HG03066 (cell line): ENCODE results near the gene RAF1.

ENCODE experiments used
- ATAC-seq: cut with Tn5 transposase; IDR thresholded peaks from one replicate; pipeline ENCODE4 v1.9.1; 2021; ENCODE audit warnings: low read depth; ENCODE audit not compliant: unreplicated experiment

Gene RAF1

DNA sequence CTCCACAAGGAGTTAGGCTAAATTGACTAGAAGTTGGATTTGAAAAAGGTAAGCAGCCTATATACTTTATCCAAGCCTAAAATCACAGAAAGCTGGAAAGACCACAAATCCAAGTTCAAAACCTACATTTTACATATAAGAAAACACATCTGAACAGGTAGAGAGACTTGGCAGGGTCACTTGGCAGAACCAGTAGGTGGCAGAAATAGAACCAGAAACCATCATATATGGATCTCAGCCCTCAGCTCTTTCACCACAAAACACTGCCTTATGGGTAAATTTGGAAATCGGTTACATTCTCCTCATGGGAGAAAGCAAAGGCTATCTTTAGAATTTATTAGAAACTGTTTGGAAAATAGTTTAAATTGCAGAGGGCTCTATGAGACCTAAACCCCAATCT lies 62.8 kb downstream of the RAF1 start:
- ATAC-seq: no peak

DNA sequence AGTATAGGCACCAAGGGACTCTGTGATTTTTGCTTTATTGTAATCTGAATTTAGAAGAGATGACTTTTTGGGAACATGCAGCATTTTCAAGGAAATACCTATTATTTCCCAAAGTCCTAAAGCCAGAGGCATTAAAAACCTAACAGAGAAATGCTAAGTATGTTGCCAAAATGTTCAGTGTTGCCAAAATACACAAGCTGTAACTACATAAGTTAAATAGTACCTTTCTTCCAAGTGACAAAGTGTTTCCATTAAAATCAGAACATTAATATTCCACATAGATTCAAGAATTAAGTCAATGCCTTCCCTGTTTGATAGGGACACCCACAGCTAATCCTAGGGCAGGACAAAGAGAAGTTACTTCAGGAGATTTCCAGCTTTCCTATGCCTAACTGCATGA lies 65.0 kb downstream of the RAF1 start:
- no peak for ATAC-seq

DNA sequence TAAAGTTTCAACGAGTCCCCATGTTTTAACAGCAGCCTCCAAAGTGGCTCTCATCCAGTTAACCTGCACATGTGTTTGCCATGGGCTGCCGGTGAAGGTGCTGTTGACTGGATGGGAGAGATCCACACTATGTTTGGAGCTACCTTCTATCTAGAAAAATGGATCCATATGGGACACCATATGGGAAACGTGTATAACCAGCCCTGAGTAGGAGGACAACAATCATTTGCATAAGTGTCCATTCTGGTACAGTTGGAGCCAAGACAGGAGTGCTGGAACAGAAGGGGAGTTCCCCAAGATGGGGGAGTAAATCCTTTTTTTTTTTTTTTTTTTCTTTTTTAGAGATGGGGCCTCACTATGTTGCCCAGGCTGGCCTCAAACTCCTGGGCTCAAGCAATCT lies 70.4 kb downstream of the RAF1 start:
- ATAC-seq: no peak

DNA sequence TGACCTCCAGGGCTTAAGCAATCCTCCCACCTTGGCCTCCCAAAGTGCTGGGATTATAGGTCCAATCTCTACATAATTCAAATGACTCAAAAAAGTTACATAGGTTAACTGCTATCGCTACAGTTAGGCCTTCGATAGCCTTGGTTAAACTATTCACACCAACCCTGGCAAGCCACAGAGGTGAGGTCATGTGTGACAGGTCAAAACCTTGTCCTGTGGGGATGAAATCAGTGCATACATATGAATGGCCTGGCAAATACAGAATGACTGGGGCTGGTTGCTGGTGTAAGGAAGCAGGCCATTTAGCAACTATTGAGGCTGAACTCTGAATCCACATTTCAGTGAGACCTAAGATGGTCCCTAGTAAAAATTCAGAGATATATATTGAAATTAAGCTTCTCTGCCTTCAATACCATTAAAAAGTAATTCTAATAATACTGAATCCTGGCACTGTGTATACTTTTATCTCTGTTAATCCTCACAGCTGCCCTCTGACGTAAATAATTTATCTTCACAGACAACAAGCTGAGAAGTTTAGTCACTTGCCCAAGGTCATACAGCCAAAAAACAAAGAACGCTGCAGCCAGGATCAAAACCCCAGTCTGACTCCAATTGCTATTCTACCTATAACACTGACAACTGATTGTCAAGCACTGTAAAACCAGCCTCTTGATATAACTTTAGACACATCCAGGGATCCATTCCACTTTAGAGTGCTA lies 71.8 kb downstream of the RAF1 start:
- ATAC-seq: no peak

DNA sequence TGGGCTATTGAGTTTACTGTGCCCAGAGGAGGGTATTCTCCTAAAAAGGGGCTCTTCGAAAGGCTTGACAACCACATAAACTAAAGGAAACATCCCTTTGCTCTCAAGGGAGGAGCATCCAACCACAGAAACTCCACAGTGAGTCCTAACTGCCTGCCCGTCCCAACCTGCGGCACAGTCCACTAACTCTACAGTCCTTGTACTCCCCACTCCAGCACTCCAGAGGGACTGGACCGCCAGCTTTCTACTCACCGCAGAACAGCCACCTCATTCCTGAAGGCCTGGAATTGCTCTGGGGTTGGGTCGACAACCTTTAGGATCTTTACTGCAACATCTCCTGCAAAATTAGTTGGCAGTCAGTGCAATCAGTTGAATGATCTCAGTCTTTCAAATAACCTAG lies 72.5 kb downstream of the RAF1 start:
- ATAC-seq: no peak

DNA sequence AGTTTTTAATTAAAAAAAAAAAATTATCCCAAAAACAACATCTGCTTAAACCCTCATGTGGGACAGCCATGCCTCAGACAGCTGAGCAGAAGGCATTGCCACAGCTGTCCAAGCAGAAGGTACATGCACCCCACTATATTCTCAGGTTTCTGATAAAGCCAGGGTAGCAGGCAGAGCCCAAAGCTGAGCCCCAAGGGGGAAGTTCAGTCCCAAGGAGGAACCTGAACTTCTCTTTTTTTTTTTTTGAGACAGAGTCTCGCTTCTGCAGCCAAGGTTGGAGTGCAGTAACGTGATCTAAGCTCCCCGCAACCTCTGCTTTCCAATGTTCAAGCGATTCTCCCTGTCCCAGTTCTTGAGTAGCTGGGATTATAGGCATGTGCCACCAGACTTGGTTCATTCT lies 73.8 kb downstream of the RAF1 start:
- no peak for ATAC-seq

DNA sequence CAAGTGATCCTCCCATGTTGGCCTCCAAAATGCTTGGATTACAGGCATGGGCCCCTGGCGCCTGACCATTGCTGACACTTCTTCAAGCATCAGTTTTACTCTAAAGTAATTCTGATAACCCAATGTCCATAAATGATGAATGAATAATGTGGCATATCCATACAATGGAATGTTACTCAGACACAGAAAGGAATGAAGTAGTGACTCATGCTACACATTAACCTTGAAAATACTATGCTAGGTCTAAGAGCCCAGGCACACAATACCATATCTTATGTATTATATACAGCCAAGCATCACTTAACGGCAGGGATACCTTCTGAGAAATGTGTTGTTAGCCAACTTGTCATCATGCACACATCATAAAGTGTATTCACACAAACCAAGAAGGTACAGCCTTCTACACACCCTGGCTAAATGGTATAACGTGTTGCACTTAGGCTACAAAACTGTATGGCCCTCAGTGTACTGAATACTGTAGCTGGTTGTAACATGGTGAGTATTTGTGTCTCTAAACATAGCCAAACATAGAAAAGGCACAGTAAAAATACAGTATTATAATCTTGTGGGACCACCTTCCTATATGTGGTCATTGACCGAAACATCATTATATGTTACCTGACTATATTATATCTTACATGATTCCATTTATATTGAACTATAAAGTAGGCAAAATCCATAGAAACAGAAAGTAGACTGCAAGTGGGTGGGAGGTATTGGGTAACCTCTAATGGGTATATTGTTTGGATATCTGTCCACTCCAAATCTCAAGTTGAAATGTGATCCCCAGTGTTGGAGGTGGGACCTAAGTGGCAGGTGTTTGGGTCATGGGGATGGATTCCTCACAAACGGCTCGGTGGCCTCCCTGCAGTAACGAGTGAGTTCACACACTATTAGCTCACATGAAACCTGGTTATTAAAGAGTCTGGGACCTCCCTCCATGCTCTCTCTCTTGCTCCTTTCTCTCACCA lies 75.6 kb downstream of the RAF1 start:
- no peak for ATAC-seq

DNA sequence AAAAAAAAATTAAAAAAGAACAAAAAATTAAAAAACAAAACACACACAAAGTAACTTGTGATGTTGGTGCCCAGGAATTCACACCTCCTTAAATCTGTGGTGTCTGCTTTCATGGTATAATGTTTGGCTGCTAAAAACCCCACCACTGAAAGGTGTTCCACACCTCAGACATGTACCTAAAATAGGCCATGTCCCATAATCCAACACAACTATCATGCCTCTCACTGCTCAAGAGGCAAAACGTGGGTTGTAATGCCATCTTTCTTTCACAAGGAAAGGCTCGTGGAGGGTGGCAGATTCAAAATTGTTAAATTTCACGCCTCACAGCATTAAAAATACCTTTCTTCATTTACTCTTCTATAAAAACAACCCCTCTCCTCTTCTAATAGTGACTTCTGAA lies 77.5 kb downstream of the RAF1 start:
- no peak for ATAC-seq

DNA sequence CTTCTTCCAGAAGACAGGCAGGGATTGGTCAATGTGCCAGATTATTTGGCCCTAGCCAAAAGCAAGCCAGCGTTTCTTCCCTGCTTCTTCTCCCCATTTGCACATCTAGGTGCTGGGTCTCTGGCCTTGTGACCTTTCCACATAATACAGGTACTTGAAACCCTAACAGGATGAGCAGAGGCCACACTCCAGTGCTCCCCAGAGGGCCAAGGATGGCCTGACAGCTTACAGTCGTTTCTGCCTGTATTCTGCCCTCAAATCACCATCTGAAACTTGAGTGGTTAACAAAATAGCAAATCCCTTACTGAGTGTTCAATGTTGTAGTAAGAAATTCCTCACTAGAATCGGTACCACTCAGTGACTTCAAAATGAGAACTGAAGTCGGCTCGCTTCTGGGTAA lies 77.9 kb downstream of the RAF1 start:
- no peak for ATAC-seq

DNA sequence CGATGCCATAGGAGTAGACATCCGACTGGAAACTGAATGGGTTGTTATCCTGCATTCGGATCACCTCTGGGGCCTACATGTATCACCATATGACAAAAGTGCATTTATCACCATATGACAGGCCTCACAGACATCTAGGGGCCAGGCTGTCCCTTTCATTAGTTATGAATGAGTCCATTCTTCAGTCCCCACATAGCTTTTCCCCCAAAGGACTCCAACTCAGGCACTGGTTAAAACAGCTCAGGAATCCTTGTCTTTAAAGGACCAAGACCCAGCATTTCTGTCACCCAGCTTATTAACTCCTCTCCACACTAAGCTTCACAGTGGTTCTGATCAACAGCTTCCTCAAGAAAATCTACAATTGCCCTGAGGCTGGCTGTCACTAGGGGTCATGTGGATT lies 78.7 kb downstream of the RAF1 start:
- no peak for ATAC-seq

DNA sequence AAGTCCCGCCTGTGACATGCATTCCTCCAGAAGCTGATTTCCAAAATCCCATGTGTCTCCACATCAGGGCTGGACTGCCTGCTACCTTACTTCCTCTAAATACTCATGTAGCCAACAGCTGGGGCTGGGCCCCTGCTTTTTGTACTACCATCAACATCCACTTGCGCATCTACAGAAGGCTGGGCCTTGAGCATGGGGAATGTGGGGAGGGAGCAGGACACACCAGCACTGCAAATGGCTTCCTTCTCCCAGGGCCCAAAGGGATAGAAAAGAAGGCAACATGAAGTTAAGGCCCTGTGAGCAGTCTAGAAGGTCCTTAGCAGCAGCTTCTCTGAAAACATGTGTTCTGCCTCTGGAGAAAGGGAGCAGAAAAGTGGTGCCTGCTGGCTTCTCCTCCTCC lies 79.8 kb downstream of the RAF1 start:
- no peak for ATAC-seq

DNA sequence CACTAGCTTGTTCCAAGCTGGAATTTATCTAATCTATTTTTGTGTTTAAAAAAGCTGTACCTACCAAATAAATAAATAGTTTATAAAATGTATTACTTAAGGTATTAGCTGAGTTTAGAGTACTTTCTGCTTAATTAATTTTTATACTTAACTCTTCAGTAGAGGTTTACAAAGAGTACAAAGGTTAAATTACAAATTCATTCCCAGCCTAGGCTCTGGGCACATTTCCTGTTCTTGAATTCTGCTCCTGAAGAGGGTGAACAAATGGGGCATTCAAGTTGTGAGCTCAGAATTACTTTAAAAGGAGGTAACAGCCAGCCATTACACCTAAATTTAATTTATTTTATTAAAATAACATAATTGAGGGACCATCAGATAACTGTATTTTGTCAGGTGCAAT lies 80.6 kb downstream of the RAF1 start:
- ATAC-seq: no peak

DNA sequence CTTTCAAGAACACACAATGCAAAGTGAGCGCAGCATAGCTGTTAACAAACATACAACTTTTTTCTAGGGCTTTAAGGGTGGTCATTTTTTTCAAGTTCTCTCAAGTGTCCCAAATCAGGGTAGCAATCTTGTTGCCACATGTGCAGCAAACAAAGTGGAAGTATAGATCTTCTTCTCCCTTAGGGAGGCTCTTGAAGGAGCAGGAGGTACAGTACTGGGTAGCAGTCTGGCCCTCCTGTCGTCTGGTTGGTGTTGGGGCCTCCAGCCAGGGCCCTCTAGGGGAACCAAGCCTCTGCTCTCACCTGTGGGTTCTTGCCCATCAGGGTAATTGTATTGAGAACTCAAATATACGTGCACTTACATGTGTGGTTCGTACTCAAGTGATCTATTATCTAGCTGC lies 81.2 kb downstream of the RAF1 start:
- ATAC-seq: no peak

DNA sequence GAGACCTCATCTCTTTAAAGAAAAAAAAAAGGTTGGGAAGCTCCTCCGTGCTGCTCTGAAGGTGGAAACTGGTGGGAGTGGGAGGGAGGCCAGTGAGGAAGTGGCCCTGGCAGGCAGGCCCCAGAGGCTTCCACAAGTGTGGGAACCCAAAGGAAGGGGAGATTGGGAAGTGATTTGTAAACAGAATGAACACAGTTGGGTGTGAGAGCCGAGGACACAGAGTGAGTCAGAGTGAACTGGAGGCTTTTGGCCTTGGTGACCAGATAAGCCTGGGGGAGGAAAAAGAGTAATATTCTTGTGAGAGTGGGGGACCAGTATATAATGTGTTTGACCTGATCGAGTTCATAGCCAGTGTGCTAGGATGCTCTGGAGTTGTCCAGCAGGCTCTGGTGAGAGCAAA lies 84.0 kb downstream of the RAF1 start:
- ATAC-seq: no peak

DNA sequence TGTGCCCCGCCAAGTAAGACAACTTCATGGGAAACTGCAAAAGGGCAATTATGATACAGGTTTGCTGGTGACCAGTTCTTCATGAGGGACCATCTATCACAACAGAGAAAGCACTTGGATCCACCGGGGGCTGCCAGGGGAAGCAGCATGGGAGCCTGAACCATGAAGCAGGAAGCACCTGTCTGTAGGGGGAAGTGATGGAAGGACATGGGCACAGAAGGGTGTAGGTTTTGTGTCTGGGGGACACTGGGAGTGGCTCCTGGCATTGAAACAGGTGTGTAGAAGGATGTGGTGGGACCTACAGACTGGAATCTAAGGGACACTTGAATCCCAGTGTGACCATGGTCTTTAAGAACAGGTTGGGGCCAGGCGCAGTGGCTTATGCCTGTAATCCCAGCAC lies 84.5 kb downstream of the RAF1 start:
- no peak for ATAC-seq

DNA sequence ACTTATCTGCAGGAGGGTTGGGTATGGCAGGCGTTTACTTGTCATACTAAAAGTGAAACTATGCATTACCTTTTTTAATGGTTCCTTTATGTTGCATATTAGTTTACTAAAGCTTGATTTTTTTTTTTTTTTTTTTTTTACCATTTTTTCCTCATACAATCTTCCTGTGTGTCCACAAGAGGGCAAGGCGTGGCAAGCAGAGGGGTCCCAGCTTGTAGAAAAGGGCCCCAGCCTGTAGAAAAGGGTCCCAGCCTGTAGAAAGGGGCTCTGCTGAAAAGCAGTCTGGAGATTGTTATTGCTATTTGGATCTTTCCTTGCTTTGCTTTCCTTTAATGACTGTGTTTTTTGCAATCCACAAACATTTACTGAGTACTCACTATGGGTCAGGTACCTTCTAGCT lies 85.2 kb downstream of the RAF1 start:
- ATAC-seq: no peak

DNA sequence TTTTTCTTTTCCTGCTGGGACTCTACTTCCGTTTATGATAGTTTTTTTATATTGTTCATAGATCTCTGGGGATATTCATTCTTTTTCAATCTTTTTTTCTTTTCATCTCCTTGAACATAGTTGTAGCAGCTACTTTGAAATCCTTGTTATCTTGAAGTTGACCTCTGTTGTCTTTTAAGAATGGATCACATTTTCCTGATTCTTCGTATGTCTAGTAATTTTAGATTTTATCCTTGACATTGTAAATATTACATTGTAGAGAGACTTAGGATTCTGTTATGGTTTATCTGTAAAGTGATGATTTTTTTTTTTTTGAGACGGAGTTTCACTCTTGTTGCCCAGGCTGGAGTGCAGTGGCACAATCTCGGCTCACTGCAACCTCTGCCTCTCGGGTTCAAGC lies 86.5 kb downstream of the RAF1 start:
- no peak for ATAC-seq

DNA sequence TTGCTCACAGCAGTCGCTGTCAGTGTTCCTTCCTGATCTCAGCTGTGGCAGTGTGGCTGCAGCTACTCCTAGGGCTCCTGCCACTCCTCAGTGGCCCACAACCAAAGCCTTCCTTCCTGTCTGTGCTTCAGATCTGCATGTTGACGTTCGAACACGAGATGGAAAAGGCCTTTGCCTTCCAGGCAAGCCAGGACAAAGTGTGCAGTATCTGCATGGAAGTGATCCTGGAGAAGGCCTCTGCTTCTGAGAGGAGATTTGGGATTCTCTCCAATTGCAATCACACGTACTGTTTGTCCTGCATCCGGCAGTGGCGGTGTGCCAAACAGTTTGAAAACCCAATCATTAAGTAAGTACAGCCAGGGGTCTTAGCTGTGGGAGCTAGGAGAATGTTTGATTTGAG lies 89.3 kb downstream of the RAF1 start:
- no peak for ATAC-seq

DNA sequence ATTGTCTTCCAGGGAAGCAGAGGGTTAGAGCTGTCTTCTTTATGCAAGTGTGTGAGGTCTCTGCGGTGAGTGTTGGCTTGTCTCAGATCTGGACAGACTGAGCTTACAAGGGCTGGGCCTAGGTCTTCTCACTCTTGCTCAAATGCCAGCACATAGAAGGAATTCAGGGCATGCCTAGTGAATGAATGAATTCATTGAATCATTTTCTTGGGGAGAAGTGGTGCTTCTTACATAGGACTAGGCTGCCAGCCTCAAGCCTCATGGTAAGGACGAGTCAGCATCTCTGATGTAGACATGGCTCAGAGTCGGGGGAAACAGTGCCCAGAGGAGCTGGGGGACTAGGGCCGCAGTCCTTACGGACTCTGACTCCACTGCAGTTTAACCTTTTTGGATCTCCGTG lies 89.8 kb downstream of the RAF1 start:
- ATAC-seq: no peak

DNA sequence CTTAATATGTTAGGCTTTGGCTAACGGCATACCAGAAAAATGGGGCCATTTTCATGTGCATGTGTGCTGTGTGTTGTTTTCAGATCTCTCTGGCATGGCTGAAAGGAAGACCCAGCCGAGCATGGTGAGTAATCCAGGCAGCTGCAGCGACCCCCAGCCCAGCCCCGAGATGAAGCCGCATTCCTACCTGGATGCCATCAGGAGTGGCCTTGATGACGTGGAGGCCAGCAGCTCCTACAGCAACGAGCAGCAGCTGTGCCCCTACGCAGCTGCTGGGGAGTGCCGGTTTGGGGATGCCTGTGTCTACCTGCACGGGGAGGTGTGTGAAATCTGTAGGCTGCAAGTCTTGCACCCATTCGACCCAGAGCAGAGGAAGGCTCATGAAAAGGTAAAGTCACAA lies 91.9 kb downstream of the RAF1 start:
- ATAC-seq: no peak

DNA sequence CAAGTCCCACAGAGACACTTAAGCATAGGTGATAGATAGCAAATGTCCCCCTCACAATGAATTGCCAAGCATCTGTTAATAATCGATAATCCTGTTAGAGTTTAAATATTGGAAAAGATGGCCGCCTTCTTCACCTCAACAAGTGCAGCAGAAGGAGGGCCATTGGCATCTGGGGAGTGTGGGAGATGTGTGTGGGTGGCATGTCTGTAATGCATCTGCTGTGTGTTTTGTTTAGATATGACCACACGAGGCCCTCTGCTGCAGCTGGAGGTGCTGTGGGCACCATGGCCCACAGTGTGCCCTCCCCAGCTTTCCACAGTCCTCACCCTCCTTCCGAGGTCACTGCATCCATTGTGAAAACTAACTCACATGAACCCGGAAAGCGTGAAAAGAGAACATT lies 94.1 kb downstream of the RAF1 start:
- no peak for ATAC-seq

DNA sequence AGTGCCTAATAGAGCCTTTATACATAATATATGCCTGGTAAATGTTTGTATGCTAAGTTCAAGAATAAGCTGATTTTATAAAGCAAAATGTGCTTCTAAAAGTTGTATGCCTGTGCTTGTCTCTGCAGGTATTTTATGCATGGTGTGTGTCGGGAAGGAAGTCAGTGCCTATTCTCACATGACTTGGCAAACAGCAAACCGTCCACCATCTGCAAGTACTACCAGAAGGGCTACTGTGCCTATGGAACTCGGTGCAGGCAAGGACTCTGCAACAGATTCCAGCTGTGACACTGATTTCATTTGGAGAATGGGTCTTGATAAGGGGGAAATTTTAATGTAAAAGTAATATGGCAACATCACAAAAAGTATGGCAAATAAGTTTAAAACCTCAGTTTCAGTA lies 95.2 kb downstream of the RAF1 start:
- no peak for ATAC-seq
